BE2C (cell line): ENCODE results near the gene HENMT1.

Source experiments
- DNase-seq: peaks from one replicate; pipeline ENCODE4 v3.0.0-alpha.2; 2020
- H3K27me3 ChIP-seq: fragments of 250-450 bp; sonication (Bioruptor Pico); 2 replicates; pipeline ENCODE4 v1.5.1; 2020; ENCODE audit warnings: mild to moderate bottlenecking
- H3K36me3 ChIP-seq: fragments of 250-450 bp; sonication (Bioruptor Pico); 2 replicates; pipeline ENCODE4 v1.5.1; 2020; ENCODE audit warnings: mild to moderate bottlenecking
- H3K4me1 ChIP-seq: fragments of 250-450 bp; sonication (Bioruptor Pico); 2 replicates; pipeline ENCODE4 v1.5.1; 2020
- H3K4me3 ChIP-seq: 2 replicates; pipeline ENCODE4 v1.5.1; 2011; ENCODE audit warnings: low read depth, low read length
- H3K9me3 ChIP-seq: fragments of 250-450 bp; sonication (Bioruptor Pico); 2 replicates; pipeline ENCODE4 v1.5.1; 2020
- CTCF ChIP-seq: IDR thresholded peaks from 2 replicates; pipeline ENCODE4 v1.5.1; 2012; ENCODE audit warnings: mild to moderate bottlenecking, low read depth, low read length

HENMT1 gene

GRCh38 chr1:108609483-108610049 is 51.3 kb downstream of the HENMT1 start:
- Histone ChIP-seq H3K9me3 (no peaks in the 10 kb centered on the region), H3K4me3 (no peak overlapping the region), H3K4me1 (no peaks in the 10 kb centered on the region), H3K27me3 (no peaks in the 10 kb centered on the region), H3K36me3 (no peaks in the 10 kb centered on the region)
- no peak for DNase-seq
- no peak for TF ChIP-seq CTCF

GRCh38 chr1:108606478-108606877 is 54.4 kb downstream of the HENMT1 start:
- no peak for DNase-seq
- no peaks in the 10 kb centered on the region for H3K9me3 ChIP-seq
- H3K36me3 ChIP-seq: no peaks in the 10 kb centered on the region
- H3K27me3 ChIP-seq: no peaks in the 10 kb centered on the region
- H3K4me1 ChIP-seq: peaks cover 6% of the 10 kb centered on the region; the same call in 1 of the 2 replicates
- H3K4me3 ChIP-seq: no peak overlapping the region
- no peak for TF ChIP-seq CTCF

GRCh38 chr1:108605633-108606032 is 55.3 kb downstream of the HENMT1 start:
- peaks cover 6% of the 10 kb centered on the region; the same call in 1 of the 2 replicates for H3K4me1 ChIP-seq
- no peaks in the 10 kb centered on the region for H3K36me3 ChIP-seq
- no peaks in the 10 kb centered on the region for H3K9me3 ChIP-seq
- no peaks in the 10 kb centered on the region for H3K27me3 ChIP-seq
- H3K4me3 ChIP-seq: no peak overlapping the region
- DNase-seq: no peak
- no peak for TF ChIP-seq CTCF

GRCh38 chr1:108601708-108602410 is 59.0 kb downstream of the HENMT1 start:
- H3K27me3 ChIP-seq: no peaks in the 10 kb centered on the region

GRCh38 chr1:108600504-108600903 is 60.4 kb downstream of the HENMT1 start:
- Histone ChIP-seq H3K27me3 (no peaks in the 10 kb centered on the region), H3K9me3 (no peaks in the 10 kb centered on the region), H3K4me1 (peaks cover 17% of the 10 kb centered on the region), H3K36me3 (no peaks in the 10 kb centered on the region), H3K4me3 (peak overlapping the region; percentile 28; the same call in 1 of the 2 replicates)
- no peak for DNase-seq
- TF ChIP-seq CTCF: no peak

More at GRCh38 chr1:108601708-108602410, 59.0 kb downstream of the HENMT1 start:
- no peaks in the 10 kb centered on the region for H3K36me3 ChIP-seq
- H3K9me3 ChIP-seq: no peaks in the 10 kb centered on the region
- DNase-seq: peak; percentile 57
- H3K4me3 ChIP-seq: no peak overlapping the region
- no peak for TF ChIP-seq CTCF
- peaks cover 16% of the 10 kb centered on the region for H3K4me1 ChIP-seq

GRCh38 chr1:108598340-108598739 is 62.6 kb downstream of the HENMT1 start:
- DNase-seq: no peak
- no peak for TF ChIP-seq CTCF
- peaks cover 17% of the 10 kb centered on the region for H3K4me1 ChIP-seq

More at GRCh38 chr1:108598340-108598739, 62.6 kb downstream of the HENMT1 start:
- Histone ChIP-seq H3K9me3 (no peaks in the 10 kb centered on the region), H3K36me3 (no peaks in the 10 kb centered on the region), H3K4me3 (no peak overlapping the region), H3K27me3 (no peaks in the 10 kb centered on the region)
